ENCODE data around the gene REC8. TPM values are rescaled to one million over a fixed set of nuclear protein-coding genes. Genes with fewer than 3 reads are reported as not detected.
"Not testable (repeated sequence)": the region's sequence is repeated elsewhere in the genome, so short reads cannot be mapped to it uniquely, and the experiment has no call there.

REC8 gene
- total RNA-seq, 1 donor from 2014 or later = 1.6 TPM

DNA sequence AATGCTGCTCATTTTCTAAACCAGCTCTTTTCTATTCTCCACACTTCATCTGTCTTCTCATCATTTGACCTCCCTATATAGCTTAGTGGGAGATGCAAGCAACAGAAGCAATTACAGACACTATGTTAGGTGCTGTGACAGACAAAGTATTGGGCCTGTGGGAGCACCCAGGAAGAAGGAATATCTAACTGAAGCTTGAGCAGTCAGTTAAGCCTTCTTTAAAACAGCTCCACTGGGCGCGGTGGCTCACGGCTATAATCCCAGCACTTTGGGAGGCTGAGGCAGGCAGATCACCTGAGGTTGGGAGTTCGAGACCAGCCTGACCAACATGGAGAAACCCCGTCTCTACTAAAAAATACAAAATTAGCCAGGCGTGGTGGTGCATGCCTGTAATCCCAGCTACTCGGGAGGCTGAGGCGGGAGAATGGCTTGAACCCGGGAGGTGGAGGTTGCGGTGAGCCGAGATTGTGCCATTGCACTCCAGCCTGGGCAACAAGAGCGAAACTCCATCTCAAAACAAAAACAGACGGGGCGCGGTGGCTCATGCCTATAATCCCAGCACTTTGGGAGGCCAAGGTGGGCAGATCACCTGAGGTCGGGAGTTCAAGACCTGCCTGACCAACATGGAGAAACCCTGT lies 31.5 kb downstream of the REC8 start:
- DNase-seq (ENCODE audit: low read depth) = not testable (repeated sequence)

DNA sequence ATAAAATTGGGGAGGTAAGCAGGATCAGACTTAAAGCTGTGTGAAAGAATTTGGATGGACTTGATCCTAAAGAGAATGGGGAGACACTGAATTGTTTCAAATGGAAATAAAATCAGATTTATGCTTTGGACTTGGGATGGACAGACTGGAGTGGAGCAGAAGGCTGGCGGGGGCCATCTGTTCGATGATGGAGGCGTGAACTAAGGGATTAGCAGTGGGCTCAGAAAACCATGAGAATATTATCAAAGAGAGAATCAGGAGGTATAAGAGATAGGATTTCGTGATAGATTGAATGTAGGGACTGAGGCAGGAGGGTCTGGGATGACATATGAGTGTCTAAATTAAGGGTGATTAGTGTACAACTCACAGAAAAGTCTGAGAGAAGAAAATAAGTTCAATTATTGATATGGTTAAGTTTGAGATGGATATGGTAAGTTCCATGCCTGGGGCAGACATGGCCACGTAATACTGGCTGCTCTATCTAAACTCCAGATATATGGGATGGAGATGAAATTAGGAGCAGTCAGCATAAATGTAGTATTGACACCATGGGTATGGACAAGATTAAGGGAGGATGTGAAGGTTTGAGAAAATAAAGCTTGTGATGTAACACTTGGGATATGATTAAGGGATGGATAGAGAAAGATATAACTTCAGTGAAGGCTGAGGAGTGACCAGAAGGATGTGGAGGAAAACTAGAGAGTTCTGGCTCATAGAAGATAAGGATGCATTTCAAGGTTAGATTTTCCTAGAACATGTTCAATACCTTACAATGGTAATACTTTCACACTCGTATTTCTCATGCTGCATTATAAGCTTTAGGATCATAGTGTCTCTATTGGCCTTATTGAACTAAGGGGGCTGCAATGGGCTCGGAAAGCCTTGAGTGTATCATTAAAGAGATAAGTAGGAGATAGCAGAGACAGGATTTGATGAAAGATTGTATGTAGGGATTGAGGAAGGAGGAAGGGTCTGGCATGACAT lies 32.6 kb downstream of the REC8 start:
- no peak for DNase-seq (ENCODE audit: low read depth)

DNA sequence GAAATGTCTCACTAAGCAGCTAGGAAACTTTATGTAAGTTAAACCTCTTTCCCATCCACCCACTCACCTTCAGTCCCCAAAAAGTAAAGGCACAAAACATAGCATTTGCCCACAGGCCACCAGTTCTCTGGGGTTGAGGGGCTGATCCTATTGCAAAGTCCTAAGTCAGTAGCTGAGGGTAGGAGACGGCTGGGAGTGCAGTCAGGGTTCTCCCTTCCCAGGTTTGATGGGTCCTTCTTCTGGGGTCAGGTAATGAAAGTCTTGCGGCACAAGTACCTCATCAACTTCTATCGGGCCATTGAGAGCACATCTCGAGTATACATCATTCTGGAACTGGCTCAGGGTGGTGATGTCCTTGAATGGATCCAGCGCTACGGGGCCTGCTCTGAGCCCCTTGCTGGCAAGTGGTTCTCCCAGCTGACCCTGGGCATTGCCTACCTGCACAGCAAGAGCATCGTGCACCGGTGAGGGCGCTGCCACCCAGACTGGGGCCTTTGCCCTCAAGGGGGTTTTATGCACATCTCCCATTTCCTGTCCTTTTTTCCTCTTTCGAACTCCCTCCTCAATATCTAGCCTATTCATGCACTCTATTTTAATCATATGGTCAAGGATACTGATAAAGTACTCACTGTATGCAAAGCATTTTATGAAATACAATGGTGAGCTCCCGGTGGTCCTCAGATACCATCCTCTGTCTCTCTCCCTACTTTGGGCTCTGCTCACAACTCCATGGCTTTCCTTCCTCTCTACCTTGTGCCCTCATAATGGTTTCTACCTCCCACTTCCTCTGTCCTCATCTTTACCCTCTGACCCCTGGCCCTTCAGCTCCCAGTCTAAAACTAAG lies 34.6 kb downstream of the REC8 start:
- no peak for DNase-seq (ENCODE audit: low read depth)

DNA sequence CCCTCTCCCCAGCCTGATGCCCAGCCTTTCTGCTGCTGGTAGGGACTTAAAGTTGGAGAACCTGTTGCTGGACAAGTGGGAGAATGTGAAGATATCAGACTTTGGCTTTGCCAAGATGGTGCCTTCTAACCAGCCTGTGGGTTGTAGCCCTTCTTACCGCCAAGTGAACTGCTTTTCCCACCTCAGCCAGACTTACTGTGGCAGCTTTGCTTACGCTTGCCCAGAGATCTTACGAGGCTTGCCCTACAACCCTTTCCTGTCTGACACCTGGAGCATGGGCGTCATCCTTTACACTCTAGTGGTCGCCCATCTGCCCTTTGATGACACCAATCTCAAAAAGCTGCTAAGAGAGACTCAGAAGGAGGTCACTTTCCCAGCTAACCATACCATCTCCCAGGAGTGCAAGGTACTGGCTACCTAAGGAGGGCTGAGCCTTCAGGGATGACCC lies 35.2 kb downstream of the REC8 start:
- DNase-seq (ENCODE audit: low read depth) = no peak

DNA sequence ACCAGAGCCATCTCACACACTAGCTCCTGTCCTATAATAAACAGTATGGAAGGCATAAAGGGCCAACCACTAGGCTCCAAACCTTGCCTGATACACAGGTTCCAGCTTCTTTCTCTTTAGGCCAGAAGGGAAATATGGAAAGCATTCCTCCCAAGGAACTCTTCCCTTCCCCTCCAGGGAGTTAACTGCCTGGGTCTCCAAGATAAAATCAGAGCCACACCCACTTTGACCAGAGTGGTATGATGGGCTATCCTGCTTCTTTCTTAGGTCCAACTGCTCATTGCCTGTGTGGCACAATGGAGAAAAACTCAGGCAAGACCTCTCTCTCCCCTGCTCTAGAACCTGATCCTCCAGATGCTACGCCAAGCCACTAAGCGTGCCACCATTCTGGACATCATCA lies 35.7 kb downstream of the REC8 start:
- DNase-seq (ENCODE audit: low read depth) = no peak

DNA sequence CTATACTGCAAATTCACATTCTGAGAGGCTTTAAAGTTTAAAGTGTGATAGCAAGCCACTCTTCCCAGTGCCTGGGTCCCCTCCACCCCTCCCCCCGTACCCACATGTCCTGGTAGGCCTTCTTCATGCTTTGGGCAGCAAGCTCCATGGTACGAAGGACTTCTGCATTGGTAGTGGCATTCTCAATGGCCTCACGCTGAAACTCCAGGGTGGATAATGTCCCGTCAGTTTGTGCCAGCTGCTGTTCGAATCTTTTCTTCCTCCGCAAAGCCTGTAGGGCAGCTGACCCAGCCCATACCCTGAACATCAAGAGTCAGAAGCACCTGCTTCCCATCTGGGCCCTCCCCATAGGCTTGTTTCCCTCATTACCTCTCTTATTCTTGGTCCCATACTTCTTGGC lies 39.4 kb downstream of the REC8 start:
- DNase-seq (ENCODE audit: low read depth) = no peak

DNA sequence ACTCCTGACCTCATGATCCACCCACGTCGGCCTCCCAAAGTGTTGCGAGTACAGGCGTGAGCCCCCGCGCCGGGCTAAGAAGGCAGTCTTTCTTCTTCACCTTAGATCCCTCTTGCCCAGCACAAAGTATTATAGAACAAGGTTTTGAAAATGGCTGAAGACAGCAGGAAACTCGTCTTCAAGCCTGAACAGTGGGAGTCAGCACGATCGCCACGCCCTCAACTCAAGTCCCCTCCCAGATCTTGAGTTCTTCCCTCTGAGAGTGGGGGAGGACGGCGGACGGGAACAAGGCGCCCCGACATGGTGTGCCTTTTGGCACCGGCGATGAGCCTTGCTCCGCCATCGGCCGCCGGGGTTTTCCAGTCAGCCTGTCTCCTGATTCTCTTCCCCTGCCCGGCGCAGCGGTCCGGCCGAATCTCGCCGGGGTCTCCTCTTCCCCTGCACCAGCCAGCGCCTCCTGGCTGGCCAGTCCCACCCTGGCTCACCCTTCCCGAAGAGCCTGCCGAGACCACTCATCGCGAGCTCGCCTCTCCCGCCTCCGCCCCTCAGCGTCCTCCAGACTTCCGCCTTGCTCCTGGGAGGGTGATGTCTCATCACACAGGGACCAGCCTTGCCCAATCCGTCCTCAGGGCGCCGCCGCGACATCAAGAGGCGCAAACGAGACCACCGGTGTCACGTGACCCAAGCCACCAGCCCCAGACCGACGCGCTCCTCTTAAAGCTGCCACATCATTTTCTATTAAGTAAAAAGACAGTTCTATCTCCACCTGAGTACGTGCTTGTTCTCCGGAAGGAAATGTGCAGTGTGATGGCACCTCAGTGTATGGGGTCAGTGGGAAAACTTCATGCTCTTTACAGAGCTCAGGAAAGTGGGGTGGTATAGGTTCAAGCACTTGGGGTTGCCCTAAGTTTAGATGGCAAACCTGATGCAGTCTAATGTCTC lies 41.3 kb downstream of the REC8 start, which contains the start of gene CHMP4A:
Gene CHMP4A, minus strand, starts transcription at position 565 of the 942 bp plus-strand sequence. Its CDS starts 49 bp downstream, at position 516.
- peak; percentile 99 for DNase-seq (ENCODE audit: low read depth)

DNA sequence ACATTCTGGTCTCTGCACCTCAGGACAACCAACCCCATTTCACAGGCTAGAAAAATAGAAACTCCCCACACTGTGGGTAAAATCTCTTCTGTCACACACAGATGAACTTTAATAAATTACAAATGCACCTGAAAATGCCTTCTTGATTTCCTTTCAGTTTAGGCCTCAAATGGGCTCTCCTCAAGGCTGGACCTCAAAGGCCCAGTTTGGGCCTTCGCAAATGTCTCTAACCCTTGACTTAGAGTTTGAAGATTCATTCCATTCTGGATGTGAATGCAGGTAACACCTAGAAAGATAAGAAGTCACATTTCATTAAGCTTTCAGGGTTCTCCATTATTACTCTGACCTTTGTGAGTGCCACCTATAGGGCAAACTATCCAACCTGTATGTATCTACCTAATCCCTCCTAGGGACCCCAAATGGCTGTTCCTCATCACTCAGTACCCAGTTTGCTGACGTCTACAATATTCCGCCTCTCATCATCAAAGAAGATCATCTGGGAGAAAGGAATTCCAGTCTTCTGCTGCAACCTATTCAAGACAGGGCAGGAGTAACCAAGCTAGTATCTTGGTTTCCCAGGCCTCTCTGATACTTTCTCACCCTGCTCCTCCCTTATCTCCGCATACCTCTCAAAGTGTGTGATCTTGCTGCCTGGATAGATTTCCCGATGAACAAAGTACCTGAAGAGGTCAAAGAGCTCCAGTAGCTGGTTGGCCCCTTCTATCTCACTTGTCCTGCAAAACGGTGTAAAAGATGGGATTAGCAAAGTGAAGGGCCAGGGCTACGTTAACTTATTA lies 42.2 kb downstream of the REC8 start:
- DNase-seq (ENCODE audit: low read depth) = no peak

DNA sequence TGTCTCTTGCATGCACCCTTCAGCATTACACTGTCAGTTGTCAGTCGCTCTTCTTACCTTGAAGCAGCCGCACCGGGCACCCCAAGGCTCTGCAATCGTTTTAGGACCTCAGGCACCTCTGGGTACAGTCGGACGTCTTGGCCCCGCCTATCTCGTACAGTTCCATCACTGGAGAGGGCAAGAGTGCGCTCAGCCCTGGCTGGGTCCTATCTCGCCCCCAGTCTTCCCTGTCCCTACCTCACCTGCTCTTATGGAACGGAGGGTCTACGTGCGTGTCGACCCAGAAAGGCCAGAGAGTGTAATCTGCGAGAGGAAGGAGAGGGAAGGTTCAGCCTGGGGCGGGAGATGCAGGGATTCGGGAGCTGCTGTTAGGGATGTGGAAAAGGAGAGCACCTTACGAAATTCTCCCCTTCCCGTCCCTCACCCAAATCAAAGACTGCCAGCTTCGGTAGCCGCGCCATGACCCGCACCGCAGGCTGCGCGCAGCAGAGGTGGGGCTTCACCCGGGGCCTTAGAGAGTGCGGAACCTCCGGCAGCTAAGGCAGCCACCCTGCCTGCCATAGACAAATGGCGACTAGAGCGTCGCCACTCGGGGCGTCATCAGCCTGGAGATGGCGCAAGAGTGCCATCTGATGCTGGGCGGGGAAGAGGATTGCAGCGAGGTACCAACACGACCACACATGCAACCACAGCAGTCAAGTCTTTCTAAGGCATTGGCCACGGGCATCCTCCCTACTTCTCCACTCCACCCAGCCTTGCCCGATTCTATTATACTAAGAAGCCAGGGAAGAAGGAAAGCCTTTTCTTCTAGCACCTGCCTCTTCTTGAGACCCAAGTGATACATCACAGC lies 43.8 kb downstream of the REC8 start, which contains the start of gene MDP1:
Gene MDP1, minus strand, starts transcription at position 572 of the 850 bp plus-strand sequence. Its CDS starts 111 bp downstream, at position 461.
- peak; percentile 93 for DNase-seq (ENCODE audit: low read depth)

DNA sequence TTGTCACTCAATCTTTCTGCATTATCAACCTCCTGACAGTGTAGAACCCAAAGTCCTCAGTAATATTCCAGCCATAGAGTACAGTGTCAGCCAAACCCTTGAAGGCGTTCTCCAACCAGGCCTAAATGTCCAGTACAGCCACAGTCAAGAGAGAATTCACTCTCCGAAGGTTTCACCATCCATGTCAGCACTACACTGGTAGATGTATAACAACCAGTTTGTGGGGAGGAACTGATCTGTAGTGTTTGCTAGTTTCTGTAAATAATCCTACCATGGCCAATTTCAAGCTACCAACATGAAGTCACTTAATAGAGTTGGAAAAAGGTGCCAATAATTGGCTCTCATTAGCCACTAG lies 44.4 kb downstream of the REC8 start:
- no peak for DNase-seq (ENCODE audit: low read depth)

DNA sequence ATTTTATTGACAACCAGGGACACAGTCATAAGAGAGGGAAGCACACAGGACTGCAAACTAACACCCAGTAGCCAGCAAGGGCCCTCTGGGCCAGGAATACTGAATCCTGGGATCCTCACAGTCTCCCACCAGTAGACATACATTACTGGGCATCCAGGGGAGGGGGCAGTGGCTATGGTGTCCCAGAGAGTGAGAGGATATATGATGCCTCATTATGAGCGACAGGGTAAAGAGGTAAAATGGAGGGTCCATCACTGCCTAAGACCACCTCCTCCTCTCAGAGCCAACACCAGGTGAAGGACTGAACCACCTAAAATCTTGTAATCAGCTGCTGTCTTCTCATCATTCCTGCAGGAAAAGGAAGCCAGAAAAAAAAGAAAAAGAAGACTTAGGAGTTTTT lies 45.0 kb downstream of the REC8 start:
- DNase-seq (ENCODE audit: low read depth) = not testable (repeated sequence)

DNA sequence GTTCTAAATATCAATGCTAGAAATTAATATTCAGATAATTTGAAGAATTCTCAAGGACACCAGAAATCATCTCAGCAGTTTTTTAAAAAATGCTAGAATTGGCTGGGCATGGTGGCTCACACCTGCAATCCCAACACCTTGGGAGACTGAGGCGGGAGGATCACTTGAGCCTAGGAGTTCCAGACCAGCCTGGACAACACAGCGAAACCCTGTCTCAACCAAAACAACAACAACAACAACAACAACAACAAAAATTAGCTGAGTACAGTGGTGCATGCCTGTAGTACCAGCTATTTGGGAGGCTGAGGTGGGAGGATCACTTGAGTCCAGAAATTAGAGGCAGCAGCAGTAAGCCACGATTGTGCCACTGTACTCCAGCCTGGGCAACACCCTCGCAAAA lies 47.2 kb downstream of the REC8 start:
- no peak for DNase-seq (ENCODE audit: low read depth)

DNA sequence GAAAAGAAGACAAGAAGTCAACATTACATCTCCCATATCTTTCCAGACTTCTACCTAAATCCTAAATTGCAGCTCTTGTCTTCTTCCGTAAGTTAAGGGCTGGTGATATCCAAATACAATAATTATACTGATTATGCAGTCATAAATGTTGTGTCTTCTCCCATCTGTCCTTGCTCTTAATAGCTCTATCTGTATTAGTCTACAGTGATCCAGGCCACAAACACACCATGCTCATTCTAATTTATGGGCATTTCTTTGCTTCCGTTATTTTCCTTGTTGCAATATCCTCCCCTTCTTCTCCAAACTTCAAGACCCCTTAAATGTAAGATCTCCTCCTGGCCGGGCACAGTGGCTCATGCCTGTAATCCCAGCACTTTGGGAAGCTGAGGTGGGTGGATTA lies 47.6 kb downstream of the REC8 start:
- no peak for DNase-seq (ENCODE audit: low read depth)

DNA sequence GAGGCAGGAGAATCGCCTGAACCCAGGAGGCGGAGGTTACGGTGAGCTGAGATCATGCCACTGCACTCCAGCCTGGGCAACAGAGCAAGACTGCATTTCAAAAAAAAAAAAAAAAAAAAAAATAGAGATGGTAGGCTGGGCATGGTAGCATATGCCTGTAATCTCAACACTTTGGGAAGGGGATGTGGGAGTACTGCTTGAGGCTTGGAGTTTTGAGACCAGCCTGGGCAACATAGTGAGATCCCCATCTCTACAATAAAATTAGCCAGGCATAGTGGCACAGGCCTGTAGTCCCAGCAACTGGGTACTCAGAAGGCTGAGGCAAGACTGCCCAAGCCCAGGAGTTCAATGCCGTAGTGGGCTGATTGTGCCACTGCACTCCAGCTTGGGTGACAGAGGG lies 51.1 kb downstream of the REC8 start:
- DNase-seq (ENCODE audit: low read depth) = not testable (repeated sequence)

DNA sequence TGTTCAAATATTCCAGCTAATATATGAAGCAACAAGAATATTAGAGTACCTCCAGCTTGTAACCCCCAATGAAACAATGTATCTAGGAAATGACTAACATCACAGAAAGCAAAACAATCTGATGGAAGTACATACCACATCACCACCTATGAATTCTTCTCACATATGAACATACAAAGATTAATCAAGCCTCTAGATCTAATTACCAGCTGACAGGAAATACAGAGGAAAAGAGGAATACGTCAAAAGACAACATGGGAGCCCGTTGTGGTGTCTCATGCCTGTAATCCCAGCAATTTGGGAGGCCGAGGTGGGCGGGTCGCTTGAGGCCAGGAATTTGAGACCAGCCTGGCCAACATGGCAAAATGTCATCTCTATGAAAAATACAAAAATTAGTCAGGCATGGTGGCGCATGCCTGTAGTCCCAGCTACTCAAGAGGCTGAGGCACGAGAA lies 52.8 kb downstream of the REC8 start:
- peak; percentile 27 for DNase-seq (ENCODE audit: low read depth)

DNA sequence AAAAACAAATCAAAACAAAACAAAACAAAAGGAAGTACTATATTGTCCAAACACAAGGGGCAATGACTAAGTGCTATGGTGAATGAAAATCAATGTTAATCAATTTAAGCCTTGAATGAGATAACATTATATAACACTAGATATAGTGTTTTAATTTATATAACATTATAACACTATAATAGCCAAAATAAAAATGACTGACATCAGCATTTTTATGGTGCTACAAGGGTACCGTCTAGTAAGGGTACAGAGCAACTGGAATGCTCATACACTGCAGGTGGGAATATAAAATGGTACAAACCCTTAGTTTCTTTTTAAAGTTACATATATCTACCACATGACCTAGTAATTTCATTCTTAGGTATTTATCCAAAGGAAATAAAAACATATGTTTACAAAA lies 54.6 kb downstream of the REC8 start:
- DNase-seq (ENCODE audit: low read depth) = no peak

DNA sequence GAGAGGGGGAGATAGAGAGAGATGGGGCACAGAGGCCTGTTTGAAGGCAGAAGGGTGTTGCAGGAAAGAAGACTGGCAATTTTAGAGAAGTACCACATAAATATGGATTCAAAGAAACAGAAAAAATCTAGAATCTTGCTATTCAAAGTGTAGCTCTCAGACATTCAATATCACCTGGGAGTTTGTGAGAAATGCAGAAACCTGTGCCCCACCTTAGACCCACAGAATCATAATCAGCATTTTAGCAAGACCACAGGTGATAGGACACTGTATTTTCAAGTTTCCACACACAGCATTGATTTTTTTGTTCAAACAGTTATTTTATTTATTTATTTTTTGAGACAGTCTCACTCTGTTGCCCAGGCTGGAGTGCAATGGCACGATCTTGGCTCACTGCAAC lies 57.0 kb downstream of the REC8 start:
- no peak for DNase-seq (ENCODE audit: low read depth)

Measured in myocyte (in vitro differentiated cells).